Activated T-helper 1 cell treated with anti-CD3 and anti-CD28 coated beads, Interleukin-2, amount 50 U/mL, for 16 hours (primary cell): ENCODE data around the gene TRIM61.

ENCODE experiments used
- DNase-seq, 2 donors: peaks; one replicate each; pipeline ENCODE4 v3.0.0-alpha.2; 2020; ENCODE audit warnings: low read depth in 1 of 2, low spot score in 1 of 2

TRIM61 gene

GRCh38 chr4:164918956-164919355 is 58.5 kb downstream of the TRIM61 start:
- DNase-seq: no peak
